H9 (cell line): ENCODE measurements around the gene RELA. TPM values are rescaled to one million over a fixed set of nuclear protein-coding genes. Genes with fewer than 3 reads are reported as not detected.

Experiments
- DNase-seq: peaks from one replicate; pipeline ENCODE4 v3.0.0-alpha.2; 2017
- H2AFZ ChIP-seq: one replicate; pipeline ENCODE4 v1.6.1; 2013; ENCODE audit warnings: mild to moderate bottlenecking, low read length, control low read depth, moderate library complexity
- H2AK5ac ChIP-seq: 2 replicates; pipeline ENCODE4 v1.6.1; 2013; ENCODE audit warnings: low read length, control low read depth, mixed read lengths; ENCODE audit not compliant: insufficient read length
- H2BK120ac ChIP-seq: one replicate; pipeline ENCODE4 v1.6.1; 2013; ENCODE audit warnings: low read depth, mild to moderate bottlenecking, low read length, control low read depth, inconsistent platforms; ENCODE audit not compliant: poor library complexity, severe bottlenecking
- H2BK12ac ChIP-seq: 2 replicates; pipeline ENCODE4 v1.6.1; 2013; ENCODE audit warnings: low read length, control low read depth, mixed read lengths, low read depth; ENCODE audit not compliant: insufficient read length
- H2BK15ac ChIP-seq: 2 replicates; pipeline ENCODE4 v1.6.1; 2013; ENCODE audit warnings: low read depth, low read length, control low read depth
- H2BK20ac ChIP-seq: one replicate; pipeline ENCODE4 v1.6.1; 2013; ENCODE audit warnings: low read depth, mild to moderate bottlenecking, low read length, control low read depth, inconsistent platforms; ENCODE audit not compliant: poor library complexity, severe bottlenecking
- H2BK5ac ChIP-seq: 2 replicates; pipeline ENCODE4 v1.6.1; 2013; ENCODE audit warnings: low read length, control low read depth, mixed read lengths; ENCODE audit not compliant: insufficient read length
- H3K14ac ChIP-seq: 2 replicates; pipeline ENCODE4 v1.6.1; 2013; ENCODE audit warnings: low read length, control low read depth; ENCODE audit not compliant: insufficient read depth
- H3K18ac ChIP-seq: 2 replicates; pipeline ENCODE4 v1.6.1; 2013; ENCODE audit warnings: low read depth, mild to moderate bottlenecking, mixed read lengths, low read length, control low read depth; ENCODE audit not compliant: insufficient read length
- H3K23ac ChIP-seq: 2 replicates; pipeline ENCODE4 v1.6.1; 2013; ENCODE audit warnings: low read length, control low read depth, mixed read lengths, low read depth; ENCODE audit not compliant: insufficient read length
- H3K23me2 ChIP-seq: 2 replicates; pipeline ENCODE4 v1.6.1; 2013; ENCODE audit warnings: low read depth, mild to moderate bottlenecking, mixed read lengths, low read length, control low read depth; ENCODE audit not compliant: insufficient read length, poor library complexity, severe bottlenecking
- H3K27ac ChIP-seq: 2 replicates; pipeline ENCODE4 v1.5.1; 2013; ENCODE audit warnings: low read length, control low read depth, mixed read lengths, low read depth; ENCODE audit not compliant: insufficient read length
- H3K27me3 ChIP-seq: 2 replicates; pipeline ENCODE4 v1.6.1; 2013; ENCODE audit warnings: low read length, control low read depth, inconsistent platforms; ENCODE audit not compliant: insufficient read depth
- H3K4ac ChIP-seq: 2 replicates; pipeline ENCODE4 v1.6.1; 2013; ENCODE audit warnings: low read depth, mild to moderate bottlenecking, control low read depth, inconsistent platforms, low read length, moderate library complexity
- H3K4me1 ChIP-seq: 2 replicates; pipeline ENCODE4 v1.6.1; 2013; ENCODE audit warnings: low read length, control low read depth, inconsistent platforms; ENCODE audit not compliant: insufficient read depth
- H3K4me2 ChIP-seq: 2 replicates; pipeline ENCODE4 v1.6.1; 2013; ENCODE audit warnings: low read length, control low read depth, mixed read lengths; ENCODE audit not compliant: insufficient read length, insufficient read depth
- H3K56ac ChIP-seq: 2 replicates; pipeline ENCODE4 v1.6.1; 2013; ENCODE audit warnings: low read depth, mild to moderate bottlenecking, mixed read lengths, low read length, control low read depth; ENCODE audit not compliant: insufficient read length
- H3K79me1 ChIP-seq: 2 replicates; pipeline ENCODE4 v1.6.1; 2013; ENCODE audit warnings: low read depth, mild to moderate bottlenecking, moderate library complexity, low read length, control low read depth, inconsistent platforms; ENCODE audit not compliant: insufficient read depth, poor library complexity, severe bottlenecking
- H3K79me2 ChIP-seq: 2 replicates; pipeline ENCODE4 v1.6.1; 2013; ENCODE audit warnings: low read length, control low read depth, inconsistent platforms; ENCODE audit not compliant: insufficient read depth
- H3K9ac ChIP-seq: 2 replicates; pipeline ENCODE4 v1.6.1; 2013; ENCODE audit warnings: low read length, control low read depth, mixed read lengths; ENCODE audit not compliant: insufficient read length; ENCODE audit errors: extremely low read depth
- H3K9me3 ChIP-seq: one replicate; pipeline ENCODE4 v1.6.1; 2013; ENCODE audit warnings: low read depth, low read length, inconsistent platforms; ENCODE audit not compliant: control insufficient read depth
- H3T11ph ChIP-seq: one replicate; pipeline ENCODE4 v1.6.1; 2013; ENCODE audit warnings: mild to moderate bottlenecking, low read length, control low read depth, inconsistent platforms
- H4K20me1 ChIP-seq: one replicate; pipeline ENCODE4 v1.6.1; 2013; ENCODE audit not compliant: control insufficient read depth, insufficient read length, insufficient read depth
- H4K5ac ChIP-seq: 2 replicates; pipeline ENCODE4 v1.6.1; 2013; ENCODE audit warnings: low read depth, mild to moderate bottlenecking, mixed read lengths, low read length, control low read depth; ENCODE audit not compliant: insufficient read length
- H4K8ac ChIP-seq: replicated peaks from 2 replicates; pipeline ENCODE4 v1.6.1; 2013; ENCODE audit warnings: low read length, control low read depth, mixed read lengths, low read depth; ENCODE audit not compliant: insufficient read length
- H4K91ac ChIP-seq: 2 replicates; pipeline ENCODE4 v1.6.1; 2013; ENCODE audit warnings: low read depth, mild to moderate bottlenecking, moderate library complexity, mixed read lengths, low read length, control low read depth; ENCODE audit not compliant: insufficient read length
- H3K27ac Mint-ChIP-seq, 3 experiments: 2 replicates in 2 of 3; 3 replicates in 1 of 3; pipeline ENCODE4 v1.8.0; 2020 to 2021; ENCODE audit warnings: mixed read lengths in 3 of 3, mild to moderate bottlenecking in 1 of 3, moderate library complexity in 1 of 3
- H3K27me3 Mint-ChIP-seq: 2 replicates; pipeline ENCODE4 v1.8.0; 2021; ENCODE audit warnings: low read depth, mild to moderate bottlenecking, moderate library complexity, mixed read lengths
- H3K36me3 Mint-ChIP-seq, 3 experiments: 2 replicates in 2 of 3; 3 replicates in 1 of 3; pipeline ENCODE4 v1.8.0; 2020 to 2021; ENCODE audit warnings: low read depth in 3 of 3, mixed read lengths in 3 of 3; ENCODE audit not compliant: insufficient read depth in 1 of 3
- H3K4me1 Mint-ChIP-seq, 2 experiments: 2 replicates each; pipeline ENCODE4 v1.8.0; 2020; ENCODE audit warnings: mixed read lengths in 2 of 2
- H3K4me3 Mint-ChIP-seq, 2 experiments: 2 replicates in 1 of 2; 3 replicates in 1 of 2; pipeline ENCODE4 v1.8.0; 2020 to 2021; ENCODE audit warnings: mild to moderate bottlenecking in 2 of 2, mixed read lengths in 2 of 2, moderate library complexity in 1 of 2
- H3K9me3 Mint-ChIP-seq, 2 experiments: 2 replicates in 1 of 2; 3 replicates in 1 of 2; pipeline ENCODE4 v1.8.0; 2020; ENCODE audit warnings: mild to moderate bottlenecking in 2 of 2, mixed read lengths in 2 of 2, moderate library complexity in 1 of 2
- CTCF ChIP-seq: fragments of 200-600 bp; sonication (generic); conservative IDR thresholded peaks from 3 replicates; pipeline ENCODE4 v1.8.0; 2021; ENCODE audit warnings: antibody characterized with exemption, mild to moderate bottlenecking
- WGBS: extraction: QIAGEN DNeasy Blood & Tissue Kit; methylation state at CpG from one replicate; pipeline ENCODE4 v1.1.7; 2013; ENCODE audit warnings: missing lambda C conversion rate, low lambda C conversion rate, mixed read lengths; ENCODE audit not compliant: insufficient read length; ENCODE audit errors: extremely low coverage; 5-methylcytosine and 5-hydroxymethylcytosine counted together
- total RNA-seq: library from RNA; stranded (reverse); gene quantifications from 2 replicates; pipeline ENCODE4 v1.2.1, GENCODE V29; 2021

Gene RELA
- total RNA-seq, 1 experiment from 2014 or later: 48.8 TPM

GRCh38 chr11:65627202-65627601 is 35.5 kb downstream of the RELA start:
- Histone ChIP-seq H3K79me2 (no peaks in the 10 kb centered on the region), H3K4me1 (no peaks in the 10 kb centered on the region), H3K27me3 (no peaks in the 10 kb centered on the region), H2BK120ac (no peak overlapping the region), H2BK5ac (no peak overlapping the region), H3K4me2 (no peak overlapping the region), H3K9me3 (no peaks in the 10 kb centered on the region), H3K14ac (no peak overlapping the region), H2BK12ac (no peak overlapping the region), H3K4ac (no peak overlapping the region), H4K20me1 (no peaks in the 10 kb centered on the region), H2BK20ac (no peak overlapping the region), H3K23me2 (no peaks in the 10 kb centered on the region), H3T11ph (no peak overlapping the region), H2AFZ (no peak overlapping the region), H3K27ac (no peak overlapping the region), H3K18ac (no peak overlapping the region), H3K56ac (no peak overlapping the region), H3K9ac (no peak overlapping the region), H3K79me1 (no peaks in the 10 kb centered on the region), H2BK15ac (no peak overlapping the region), H2AK5ac (no peak overlapping the region), H3K23ac (no peak overlapping the region), H4K5ac (no peak overlapping the region), H4K91ac (no peak overlapping the region), H4K8ac (no peak overlapping the region)
- WGBS: no CpG with 5 or more reads among the region's 13 CpGs
- H3K36me3 Mint-ChIP-seq: peaks cover 17 to 80% (median 67%) of the 10 kb centered on the region in 3 experiments; a peak in 6 of 7 replicates
- no peaks in the 10 kb centered on the region for H3K27me3 Mint-ChIP-seq
- no peaks in the 10 kb centered on the region for H3K4me1 Mint-ChIP-seq
- no peak for TF ChIP-seq CTCF
- H3K9me3 Mint-ChIP-seq: no peaks in the 10 kb centered on the region
- no peak overlapping the region for H3K4me3 Mint-ChIP-seq
- DNase-seq: no peak
- no peak overlapping the region for H3K27ac Mint-ChIP-seq
